RKO (cell line): ENCODE measurements around the gene RARS1.
A peak's percentile ranks its signal among the peaks of the same experiment; 100 is the strongest.

Experiments used
- DNase-seq: peaks from one replicate; pipeline ENCODE4 v3.0.0-alpha.2; 2016; ENCODE audit warnings: low spot score

RARS1 gene

DNA sequence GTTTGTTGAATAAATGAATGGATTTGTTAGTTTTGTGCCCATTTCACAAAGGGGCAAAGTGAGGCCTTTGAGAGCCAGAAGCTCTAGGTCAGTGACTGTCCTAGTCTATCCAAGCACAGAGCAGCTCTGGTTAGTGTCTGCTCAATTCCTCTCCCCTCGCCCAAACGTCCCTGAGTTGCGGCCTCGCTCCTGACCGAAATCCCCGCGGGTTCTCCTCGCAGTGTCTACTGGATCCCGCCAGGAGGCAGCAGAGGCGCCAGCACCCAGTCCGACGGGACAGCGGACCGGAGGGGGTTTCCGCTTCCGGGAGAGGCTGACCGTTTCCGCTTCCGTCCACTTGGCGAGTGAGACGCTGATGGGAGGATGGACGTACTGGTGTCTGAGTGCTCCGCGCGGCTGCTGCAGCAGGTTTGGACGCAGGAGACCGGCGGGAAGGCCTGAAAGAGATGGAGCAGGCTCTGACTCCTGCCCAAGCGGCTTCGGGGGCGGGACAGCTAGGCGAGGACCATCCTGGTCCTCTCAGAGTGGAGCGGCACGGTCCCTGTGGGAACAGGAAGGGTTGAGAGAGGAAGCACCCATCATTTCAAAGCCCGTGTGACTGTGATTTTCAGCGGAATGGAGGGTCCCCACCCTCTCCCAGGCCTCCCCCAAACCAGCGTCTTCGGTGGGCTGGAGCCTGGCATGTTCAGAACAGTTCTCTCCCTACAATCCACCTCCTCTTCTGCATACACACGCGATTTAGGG is at the start of gene RARS1:
Gene RARS1, plus strand, starts transcription at position 336 of the 744 bp plus-strand sequence. Its CDS starts 28 bp downstream, at position 364.
- peak; percentile 95 for DNase-seq

DNA sequence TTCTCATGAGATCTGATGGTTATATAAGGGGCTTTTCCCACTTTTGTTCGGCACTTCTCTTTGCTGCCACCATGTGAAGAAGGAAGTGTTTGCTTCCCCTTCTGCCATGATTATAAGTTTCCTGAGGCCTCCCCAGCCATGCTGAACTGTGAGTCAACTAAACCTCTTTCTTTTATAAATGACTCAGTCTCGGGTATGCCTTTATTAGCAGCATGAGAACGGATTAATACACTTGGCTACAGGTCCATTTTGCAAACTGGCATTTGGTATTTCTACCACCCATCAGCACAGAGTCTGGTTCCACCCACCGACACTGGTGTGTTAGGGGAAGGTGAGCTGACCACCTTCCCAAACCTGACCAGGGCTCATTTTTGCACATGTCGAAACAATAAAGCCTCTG is 47.9 kb upstream of the RARS1 start:
- no peak for DNase-seq

DNA sequence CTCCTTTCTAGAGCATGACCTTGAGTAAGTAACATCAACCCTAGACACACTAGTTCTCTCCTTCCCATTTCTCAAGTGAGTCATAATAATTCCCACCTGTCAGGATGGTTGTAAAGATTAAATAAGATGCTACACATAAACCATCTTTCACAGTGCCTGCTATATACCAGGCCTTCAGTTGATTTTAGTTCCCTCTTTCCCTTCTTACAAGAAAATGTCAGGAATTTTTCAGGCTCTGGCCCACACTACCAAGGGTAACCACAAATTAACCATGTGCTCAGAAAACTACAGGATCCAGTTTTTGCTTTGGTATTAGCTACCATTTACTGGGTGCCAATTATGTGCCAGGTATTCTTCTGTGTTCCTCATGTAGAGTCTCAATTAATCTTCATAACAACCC is 42.7 kb upstream of the RARS1 start:
- DNase-seq: no peak

DNA sequence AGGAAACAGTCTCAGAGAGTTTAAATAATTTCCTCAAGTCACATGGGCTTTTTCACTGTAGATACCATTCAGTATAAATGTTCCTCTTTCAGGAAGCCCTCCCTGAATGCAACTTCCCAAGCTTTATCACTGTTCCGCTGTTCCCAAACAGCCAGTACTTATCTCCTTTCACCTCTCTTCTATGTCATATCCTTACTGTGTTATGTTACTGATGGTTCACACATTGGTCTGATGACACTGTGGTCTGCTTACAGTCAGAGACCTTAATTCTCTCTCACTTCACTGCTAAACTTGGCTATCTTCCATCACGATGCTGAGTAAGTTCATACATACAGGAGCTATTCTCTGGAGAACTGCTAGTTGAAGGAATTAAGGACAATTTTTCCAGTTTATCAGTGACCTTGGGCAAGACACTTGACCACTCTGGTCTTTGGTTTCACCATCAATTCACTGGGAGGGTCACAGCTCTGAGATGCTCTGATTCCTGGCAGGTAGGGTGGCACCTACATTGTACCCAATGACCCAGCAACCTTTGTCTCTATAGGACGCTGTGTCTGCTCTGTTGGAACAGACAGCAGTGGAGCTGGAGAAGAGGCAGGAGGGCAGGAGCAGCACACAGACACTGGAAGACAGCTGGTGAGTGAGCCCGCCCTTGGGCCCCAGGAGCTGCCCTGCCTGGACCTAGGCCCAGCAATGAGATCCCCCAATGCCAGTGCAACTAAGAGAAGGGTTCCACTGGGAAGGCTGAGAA is 42.1 kb upstream of the RARS1 start:
- no peak for DNase-seq

DNA sequence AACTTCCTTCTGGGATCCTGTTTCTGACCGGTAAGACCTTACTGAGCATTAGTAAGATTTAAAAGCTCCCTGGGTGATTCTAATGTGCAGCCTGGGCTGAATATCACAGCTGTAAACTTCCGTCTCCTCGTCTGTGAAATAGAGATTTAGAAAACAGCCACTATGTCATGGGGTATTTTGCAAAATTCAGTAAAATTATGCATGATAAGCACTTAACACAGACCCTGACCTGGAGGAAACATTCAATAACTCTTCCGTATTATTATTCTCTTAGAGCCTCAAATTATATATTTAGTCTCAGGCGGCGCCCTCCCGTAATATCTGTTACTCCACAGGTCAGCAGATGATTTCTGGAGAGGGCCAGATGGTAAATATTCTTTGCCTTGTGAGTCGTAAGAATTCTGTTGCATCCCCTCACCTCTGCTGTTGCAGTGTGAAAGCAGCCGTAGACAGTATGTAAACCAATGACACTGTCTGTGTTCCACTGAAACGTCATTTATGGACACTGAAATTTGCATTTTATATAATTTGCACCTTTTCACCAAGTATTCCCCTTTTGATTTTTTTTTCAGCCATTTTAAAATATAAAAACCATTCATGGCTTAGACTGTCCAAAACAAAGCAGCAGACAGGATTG is 39.2 kb upstream of the RARS1 start:
- no peak for DNase-seq

DNA sequence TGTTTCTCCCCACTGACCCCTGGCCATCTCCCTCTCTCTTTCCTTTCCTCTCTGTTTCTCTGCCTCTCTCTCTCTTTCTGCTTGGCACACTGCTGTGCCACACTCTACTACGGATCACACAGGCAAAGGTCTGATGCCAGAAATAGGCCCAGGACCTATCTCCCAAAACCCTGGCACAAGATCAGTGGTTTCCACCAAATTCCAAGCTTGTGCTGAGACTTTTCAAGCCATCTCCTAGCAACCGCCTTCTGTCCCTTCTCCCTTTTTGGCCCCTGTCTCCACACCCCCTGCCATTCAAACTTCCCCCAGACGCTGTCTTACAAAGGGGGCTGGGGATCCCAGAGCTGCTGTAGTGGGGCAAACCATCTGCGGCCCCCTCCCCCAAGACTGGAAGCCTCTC is 38.5 kb upstream of the RARS1 start:
- DNase-seq: no peak

DNA sequence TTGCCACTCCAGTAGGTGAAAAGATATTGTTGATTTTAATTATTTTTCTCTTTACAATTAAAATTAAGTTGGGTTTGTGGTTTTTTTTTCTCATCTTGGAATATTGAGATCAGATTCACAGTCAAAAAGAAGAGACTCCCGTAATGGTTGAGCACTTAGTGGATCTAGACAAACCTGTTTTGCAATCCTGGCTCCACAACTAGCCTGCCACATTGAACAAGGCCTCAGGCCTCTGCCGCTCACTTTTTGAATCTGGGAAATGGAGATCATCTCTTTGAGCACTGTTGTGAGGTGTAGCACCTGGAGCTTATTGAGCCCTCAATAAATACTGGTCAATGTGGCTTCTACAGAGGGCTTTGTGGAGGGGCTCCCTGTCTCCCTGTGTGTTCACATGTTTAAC is 37.1 kb upstream of the RARS1 start:
- DNase-seq: no peak

DNA sequence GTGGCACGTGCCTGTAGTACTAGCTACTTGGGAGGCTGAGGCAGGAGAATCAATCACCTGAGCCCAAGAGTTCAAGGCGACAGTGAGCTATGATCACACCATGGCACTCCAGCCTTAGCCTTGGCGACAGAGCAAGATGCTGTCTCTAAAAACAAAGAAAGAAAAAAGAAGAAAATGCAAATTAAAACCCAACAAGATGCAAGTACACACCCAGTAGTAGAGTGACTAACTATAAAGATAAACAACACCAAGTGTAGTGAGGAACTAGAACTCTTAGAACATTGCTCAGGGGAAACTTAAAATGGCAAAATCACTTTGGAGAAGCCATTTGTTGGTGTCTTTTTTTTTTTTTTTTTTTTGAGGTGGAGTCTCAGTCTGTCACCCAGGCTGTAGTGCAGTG is 34.7 kb upstream of the RARS1 start:
- DNase-seq: no peak

DNA sequence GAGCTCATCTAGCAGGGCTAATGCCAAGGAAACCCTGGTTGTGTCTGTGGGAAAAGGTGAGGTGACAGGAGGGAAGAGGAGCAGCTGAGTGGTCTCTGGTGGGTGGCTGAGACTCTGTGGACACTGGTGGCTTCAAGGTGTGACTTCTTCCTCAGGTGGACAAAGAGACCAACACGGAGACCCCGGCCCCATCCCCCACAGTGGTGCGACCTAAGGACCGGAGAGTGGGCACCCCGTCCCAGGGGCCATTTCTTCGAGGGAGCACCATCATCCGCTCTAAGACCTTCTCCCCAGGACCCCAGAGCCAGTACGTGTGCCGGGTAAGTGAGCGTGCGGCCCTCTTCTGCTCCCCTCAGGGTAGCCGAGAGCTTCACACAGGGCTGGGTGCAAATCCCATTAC is 31.1 kb upstream of the RARS1 start:
- no peak for DNase-seq

DNA sequence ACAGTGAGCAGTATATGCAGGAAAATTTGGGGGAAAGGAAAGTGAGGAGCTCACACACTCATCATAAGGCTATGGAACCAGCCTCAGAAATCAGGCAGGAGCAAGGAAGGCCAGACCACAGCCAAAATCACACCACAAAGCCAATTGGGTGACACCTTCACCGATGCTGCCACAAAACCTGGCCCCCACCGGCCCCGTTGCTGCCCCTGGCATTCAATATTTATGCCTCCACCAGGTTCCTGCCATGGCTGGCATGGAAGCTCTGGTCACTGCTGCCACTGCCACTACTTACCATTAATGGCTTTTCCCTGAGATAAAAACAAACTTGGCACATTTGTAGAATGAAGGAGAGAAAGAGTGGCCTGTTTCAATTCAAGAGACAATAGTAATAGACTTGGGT is 28.7 kb upstream of the RARS1 start:
- DNase-seq: no peak

DNA sequence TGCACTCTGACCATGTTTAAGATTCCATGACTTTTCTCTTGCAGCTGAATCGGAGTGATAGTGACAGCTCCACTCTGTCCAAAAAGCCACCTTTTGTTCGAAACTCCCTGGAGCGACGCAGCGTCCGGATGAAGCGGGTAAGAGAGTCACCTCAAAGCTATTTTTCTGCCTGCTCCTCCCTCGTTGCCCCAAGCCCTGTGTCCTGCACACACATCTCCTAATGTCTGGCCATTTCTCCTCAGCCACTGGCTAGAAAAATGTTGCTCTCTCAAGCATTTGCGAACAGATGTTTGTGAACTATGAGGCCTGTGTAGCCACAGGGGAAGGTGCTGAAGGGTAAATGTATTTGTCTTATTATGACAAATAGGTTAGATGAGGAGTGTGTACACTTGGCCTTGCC is 25.7 kb upstream of the RARS1 start:
- DNase-seq: no peak

DNA sequence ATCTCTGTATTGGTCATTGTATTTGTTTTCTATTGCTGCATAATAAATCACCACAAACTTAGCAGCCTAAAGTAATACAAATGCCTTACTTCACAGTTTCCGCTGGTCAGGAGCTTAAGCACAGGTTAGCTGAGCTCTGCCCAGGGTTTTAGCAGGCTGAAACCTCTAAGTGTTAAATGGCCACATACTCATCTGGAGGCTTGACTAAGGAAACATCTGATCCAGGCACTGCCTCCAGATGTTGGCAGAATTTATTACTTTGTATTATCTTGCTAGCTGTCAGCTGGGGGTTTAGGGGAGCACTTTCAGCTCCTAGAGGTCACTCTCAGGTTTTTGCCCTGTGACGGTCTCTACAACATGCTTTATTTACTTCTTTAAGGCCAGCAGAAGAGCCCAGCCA is 23.2 kb upstream of the RARS1 start:
- DNase-seq: no peak

DNA sequence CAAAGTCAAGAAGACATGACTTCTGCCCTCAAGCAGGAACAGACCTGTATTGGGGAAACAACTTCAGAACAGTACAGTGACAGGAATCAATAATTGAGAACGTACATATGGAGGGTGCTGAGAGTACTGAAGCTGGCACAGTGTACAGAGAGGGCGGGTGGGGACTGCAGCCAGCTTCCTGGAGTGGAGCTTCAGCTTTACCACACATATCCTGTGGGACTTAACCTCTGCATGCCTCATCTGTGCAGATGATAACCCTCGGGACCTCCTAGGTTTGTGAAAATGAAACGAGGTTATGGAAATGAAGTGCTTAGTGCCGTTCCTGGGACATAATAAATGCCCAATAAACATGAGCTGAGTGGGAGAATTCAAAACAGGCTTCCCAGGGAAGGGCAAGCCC is 22.1 kb upstream of the RARS1 start:
- DNase-seq: no peak

DNA sequence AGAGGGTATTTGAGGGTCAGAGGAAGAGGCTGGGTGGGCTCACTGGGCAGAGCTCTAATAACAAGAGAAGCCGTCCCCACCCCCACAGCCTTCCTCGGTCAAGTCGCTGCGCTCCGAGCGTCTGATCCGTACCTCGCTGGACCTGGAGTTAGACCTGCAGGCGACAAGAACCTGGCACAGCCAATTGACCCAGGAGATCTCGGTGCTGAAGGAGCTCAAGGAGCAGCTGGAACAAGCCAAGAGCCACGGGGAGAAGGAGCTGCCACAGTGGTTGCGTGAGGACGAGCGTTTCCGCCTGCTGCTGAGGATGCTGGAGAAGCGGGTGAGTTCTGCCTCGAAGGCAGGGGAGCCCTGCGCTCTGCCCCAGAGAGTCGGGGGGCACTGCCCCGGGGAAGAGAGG is 21.6 kb upstream of the RARS1 start:
- no peak for DNase-seq

DNA sequence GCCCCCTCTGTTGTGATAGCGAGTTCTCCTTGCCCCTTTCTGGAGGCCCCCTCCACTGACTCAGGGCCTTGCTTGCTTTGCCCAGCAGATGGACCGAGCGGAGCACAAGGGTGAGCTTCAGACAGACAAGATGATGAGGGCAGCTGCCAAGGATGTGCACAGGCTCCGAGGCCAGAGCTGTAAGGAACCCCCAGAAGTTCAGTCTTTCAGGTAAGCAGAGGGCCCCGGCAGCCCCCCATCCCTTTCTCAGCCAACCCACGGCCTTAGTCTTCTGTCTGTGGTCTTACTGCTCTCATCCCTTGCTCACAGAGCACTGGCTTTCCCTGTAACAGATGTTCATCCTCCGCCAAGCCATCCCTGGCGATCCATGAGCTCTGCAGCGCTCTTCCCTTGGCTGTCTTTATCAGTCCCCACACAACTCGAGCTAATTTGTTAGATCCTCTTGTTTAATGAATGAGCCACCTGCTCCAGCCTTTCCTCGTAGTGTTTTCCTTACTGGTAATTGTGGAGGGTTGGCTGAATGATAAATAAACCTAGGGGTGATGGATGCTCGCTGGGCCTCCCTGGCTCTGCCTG is 18.4 kb upstream of the RARS1 start:
- no peak for DNase-seq

DNA sequence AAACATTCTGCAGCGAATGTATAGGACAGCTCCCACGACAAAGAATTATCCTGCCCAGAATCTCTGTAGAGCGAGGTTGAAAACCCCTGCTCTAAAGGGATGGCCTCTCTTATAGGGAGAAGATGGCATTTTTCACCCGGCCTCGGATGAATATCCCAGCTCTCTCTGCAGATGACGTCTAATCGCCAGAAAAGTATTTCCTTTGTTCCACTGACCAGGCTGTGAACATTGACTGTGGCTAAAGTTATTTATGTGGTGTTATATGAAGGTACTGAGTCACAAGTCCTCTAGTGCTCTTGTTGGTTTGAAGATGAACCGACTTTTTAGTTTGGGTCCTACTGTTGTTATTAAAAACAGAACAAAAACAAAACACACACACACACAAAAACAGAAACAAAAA is 17.4 kb upstream of the RARS1 start:
- peak; percentile 7 for DNase-seq

DNA sequence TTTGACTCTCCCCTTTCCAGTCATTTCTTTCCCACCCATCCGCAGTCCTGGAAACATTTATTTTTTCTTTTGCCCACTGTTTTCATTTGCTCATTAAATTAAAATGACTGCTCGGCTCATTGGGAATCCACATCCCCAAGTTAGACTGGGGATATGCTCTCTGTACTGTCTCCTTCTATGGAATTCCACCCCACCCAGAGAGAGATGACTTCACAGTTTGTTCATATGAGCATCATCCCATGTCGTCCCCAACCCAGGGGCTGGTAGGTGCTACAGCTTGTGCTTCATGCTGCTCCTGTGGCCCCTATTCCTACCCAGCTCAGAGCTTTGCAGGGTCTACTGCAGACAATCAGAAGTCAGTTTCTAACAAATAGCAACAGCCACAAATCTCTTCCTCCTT is 16.5 kb upstream of the RARS1 start:
- no peak for DNase-seq

DNA sequence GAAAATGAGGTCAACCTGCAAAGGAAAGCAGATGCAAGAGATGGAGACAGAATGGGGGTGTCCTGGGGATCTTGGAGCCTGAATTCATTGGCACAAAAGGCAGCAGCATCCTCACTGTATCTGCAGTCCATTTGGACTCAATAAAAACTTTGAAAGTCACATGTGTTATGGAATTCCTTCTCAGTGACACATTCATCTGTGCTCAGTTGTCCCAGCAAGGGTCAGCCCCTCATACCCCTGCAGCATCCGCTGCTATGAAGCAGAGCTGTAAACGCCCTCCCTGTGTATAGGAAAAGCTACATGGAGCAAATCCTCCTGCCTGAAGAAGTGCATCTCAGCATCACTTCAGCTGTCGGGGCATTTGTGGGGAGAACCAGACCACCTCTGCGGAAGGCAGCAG is 14.5 kb upstream of the RARS1 start:
- no peak for DNase-seq

DNA sequence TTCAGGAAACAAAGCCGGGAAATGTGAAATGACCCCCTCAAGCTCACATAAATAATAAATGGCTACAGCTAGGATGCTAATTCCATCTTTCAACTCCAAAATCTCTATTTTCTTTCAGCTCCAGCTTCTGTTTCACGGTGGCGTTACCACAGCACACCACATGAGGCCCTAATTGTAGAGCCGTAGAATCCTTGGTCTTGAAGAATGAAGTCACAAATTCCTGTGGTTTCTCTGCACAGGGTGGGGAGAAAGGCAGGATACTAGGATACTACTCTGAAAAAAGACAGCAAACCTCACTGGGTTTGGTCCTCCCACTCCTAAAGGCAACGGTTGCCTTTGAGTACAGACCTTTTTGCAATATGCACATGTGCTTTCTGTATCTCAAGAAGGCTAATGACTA is 13.9 kb upstream of the RARS1 start:
- peak; percentile 13 for DNase-seq

DNA sequence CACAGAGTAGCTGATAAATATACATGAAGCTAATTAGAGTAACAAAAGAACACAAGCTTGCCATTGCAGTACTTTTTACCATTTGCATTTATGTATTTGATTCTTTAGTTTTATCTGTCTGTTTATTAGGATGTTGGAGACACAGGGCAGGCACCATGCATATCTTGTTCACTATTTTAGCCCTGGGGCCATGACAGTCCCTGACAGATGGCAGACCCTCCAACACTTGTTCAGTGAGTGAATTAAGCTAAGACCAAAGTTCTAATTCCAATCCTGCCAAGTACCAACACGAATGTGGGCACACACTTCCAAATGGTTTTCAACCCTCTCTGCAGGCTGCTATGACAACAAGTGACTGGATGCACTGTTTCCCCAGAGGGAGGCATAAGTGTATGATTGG is 12.0 kb upstream of the RARS1 start:
- no peak for DNase-seq

DNA sequence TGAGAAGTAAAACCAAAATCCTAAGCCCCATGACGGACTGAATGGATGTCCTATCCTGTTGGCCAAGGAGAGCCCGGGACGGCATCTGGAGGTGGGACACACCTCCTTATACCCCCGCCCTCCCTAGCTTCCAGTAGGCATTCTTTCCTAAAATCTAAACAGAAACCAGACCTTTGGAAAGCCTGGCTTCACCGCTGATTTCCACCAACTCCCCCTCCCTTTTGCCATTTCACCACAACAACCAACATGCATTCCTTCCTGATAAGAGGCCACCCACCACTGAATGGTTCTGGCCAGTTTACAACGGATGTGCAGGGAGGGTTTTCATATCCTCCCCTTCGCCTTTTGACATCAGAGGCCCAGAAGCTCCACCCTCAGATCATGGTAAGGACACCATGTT is 9.2 kb upstream of the RARS1 start:
- DNase-seq: no peak

DNA sequence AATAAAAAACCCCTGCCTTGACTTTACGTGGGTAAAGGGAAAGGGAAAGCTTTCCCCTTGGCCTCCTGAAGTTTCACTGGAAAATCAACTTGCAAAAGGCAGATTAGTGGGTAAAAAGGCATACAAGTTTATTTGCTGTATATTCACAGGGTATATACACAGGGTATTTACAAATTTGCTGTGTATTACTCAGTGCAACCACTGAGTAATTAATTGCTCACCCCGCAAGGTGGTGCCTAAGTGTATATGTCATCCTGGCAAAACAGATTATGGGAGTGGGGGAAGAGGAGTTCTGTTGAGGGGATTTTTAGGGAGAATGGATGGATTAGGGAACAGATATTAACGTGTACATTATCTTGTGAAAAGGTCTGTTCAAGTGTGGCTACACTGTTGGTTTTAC is 7.1 kb upstream of the RARS1 start:
- peak; percentile 41 for DNase-seq

DNA sequence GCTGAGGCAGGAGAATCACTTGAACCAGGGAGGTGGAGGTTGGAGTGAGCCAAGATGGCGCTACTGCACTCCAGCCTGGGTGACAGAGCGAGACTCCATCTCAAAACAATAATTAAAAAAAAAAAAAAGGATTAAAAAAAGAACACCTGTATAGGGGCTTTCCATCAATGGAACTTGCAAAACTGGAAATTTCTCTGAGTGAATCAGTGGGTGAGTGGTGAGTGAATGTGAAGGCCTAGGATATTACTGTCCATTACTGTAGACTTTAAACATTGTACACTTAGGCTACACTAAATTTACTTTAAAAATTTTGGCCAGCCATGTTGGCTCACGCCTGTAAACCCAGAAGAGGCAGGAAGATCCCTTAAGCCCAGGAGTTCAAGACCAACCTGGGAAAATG is 5.7 kb upstream of the RARS1 start:
- DNase-seq: no peak
